ENCODE data around the gene CSF1.
A peak's percentile ranks its signal among the peaks of the same experiment; 100 is the strongest.

Gene CSF1

DNA sequence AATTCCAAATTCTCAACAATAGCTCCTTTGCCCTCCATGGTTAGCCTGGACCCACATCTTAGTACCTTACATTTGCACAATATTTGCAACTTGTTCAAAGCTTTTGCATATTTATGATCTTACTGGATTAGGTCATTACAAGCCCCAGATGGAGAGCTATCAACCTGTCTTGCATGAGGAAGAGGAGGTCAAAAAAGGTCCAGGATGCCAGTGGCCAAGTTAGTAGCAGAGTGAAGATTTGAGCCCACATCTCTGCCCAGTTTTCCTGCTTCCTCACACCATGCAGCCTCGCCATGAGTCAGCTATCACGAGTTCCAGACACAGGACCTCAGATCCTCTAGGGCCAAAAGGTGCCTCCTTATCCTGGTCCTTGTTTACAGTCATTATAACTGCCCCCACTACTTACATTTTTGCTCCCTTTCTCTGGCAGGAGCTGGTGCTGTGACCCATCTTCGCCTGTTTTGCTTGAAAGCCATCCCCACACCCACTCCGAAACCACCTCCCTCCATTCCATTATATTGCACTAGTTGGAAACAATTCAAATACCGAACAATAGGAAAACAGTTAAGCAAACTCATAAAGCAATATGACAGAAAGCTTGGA, 68.9 kb downstream of the CSF1 start:
- DNase-seq (ENCODE audit: low read depth) = peak; percentile 49

Measured in stromal cell of bone marrow (primary cell).